Activated T-cell treated with anti-CD3 and anti-CD28 coated beads, Interleukin-2, amount 50 U/mL, for 24 hours (primary cell): ENCODE data around the gene CFAP141.
"Not testable (repeated sequence)": the region's sequence is repeated elsewhere in the genome, so short reads cannot be mapped to it uniquely, and the experiment has no call there.

Experiments used
- DNase-seq: peaks from one replicate; pipeline ENCODE4 v3.0.0-alpha.2; 2020
- H3K27ac Mint-ChIP-seq: 2 replicates; pipeline ENCODE4 v1.8.0; 2020; ENCODE audit warnings: mild to moderate bottlenecking, mixed read lengths
- H3K27me3 Mint-ChIP-seq: 2 replicates; pipeline ENCODE4 v1.8.0; 2020; ENCODE audit warnings: mixed read lengths
- H3K36me3 Mint-ChIP-seq: 2 replicates; pipeline ENCODE4 v1.8.0; 2020; ENCODE audit warnings: low read depth, mixed read lengths
- H3K4me1 Mint-ChIP-seq: 2 replicates; pipeline ENCODE4 v1.8.0; 2020; ENCODE audit warnings: low read depth, mixed read lengths
- H3K4me3 Mint-ChIP-seq: 2 replicates; pipeline ENCODE4 v1.8.0; 2020; ENCODE audit warnings: mild to moderate bottlenecking, moderate library complexity, mixed read lengths
- H3K9me3 Mint-ChIP-seq: 2 replicates; pipeline ENCODE4 v1.8.0; 2020; ENCODE audit warnings: mixed read lengths

The CFAP141 gene

DNA sequence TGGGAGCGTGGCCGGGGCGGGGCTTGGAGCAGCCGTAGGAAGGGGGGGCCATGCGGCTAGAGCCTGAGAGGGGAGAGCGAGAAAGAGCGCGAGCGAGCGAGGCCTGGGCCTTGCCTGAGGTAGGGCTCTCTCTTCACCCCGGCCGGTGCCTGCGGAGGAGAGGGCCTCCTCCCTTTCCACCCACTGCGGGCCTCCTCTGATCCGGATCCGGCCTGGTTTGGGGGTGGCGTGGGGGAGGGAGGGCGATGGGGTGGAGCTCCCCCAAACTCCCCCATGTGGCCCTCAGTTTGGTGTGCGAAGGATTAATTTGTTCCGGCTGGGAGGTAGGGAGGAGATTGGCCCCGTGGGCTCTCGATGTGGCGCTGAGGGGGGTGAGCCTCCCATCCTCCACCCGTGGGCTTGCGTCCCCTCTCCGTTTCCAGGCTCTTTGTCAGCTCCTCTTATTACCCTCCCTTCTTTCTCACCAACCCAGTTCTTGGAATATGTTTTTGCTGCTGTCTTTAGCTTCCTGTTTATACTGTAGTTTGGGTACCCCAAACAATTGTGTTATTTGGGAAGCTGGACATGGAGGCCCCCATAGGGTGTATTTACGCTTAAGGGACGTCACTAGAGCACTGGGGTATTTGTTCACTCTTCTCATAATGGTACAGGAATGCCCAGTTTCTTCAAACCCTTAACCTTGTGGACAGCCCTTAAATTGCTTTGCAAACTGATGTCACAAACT, 15.3 kb upstream of the CFAP141 start:
- Mint-ChIP-seq H3K4me1 (peaks cover 67% of the 10 kb centered on the region), H3K27me3 (no peaks in the 10 kb centered on the region), H3K4me3 (peak overlapping the region; percentile 100), H3K9me3 (peaks cover 2% of the 10 kb centered on the region), H3K27ac (peak overlapping the region; percentile 100), H3K36me3 (peaks cover 92% of the 10 kb centered on the region)
- DNase-seq = peak; percentile 82

DNA sequence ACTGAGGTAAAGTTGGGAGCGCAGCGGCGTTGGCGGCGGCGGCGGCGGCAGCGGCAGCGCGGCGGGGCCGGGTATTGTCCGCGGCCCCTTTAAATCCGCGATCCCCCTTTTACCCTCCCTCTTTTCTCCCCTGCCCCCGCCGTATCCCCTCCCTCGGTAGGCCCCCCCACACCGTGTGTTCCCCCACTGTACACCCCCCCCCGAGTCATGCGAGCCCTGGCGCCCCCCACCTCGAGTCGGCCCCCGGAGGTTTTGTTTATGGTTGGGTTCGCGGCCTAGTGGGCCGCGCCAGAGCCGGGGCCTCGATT, 14.8 kb upstream of the CFAP141 start:
- Mint-ChIP-seq H3K4me1 (peaks cover 66% of the 10 kb centered on the region), H3K27ac (peak overlapping the region; percentile 100), H3K27me3 (no peaks in the 10 kb centered on the region), H3K4me3 (peak overlapping the region; percentile 100), H3K36me3 (peaks cover 92% of the 10 kb centered on the region), H3K9me3 (peaks cover 2% of the 10 kb centered on the region)
- no peak for DNase-seq

DNA sequence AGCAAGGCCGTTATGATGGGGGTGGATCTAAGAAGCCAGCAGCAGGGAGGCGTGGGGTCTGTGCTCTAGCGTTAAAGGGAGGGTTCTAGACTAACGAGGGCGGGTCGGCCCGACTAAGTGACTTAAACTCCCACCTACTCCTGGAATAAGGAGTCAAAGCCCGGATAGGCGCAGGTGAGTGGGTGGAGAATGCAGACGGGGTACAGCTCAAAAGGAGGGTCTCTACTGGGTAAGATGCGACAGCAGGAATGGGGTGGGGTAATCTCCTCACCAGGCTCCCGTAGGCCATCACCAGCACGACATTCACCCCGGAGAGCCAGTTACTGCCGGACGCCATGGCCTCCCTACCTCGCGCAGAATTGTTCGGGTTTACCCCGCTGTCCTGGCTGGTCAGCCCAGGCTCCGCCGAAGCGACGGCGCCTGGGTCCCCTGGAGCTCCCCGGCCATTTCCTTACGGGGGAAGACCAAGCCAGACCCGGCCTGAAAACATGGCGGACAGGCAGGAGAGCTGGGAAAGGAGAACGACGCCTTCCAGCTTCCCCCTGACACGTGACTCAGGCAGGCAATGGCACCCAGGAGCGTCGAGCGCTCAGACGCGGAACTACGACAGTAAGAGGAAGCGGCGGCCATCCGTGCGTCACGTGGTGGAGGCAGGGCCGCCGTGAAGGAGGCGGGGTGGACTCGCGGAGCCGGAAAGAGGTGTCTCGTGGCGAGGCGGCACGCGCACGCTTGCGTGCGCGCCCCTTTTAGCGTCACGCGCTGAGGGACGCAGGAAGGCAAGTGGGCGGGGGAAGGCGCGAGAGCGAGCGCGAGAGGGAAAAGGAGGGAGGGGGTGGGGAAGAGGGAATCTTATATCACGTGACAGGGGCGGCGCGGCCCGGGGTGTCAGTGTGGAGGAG, 14.2 kb upstream of the CFAP141 start, which contains the start of gene UBAP2L:
Gene UBAP2L (plus strand): TSS at position 885 of the 899 bp plus-strand sequence. CDS start 4,169 bp downstream, outside the sequence.
- DNase-seq = peak; percentile 98
- Mint-ChIP-seq H3K4me1 (peaks cover 63% of the 10 kb centered on the region), H3K4me3 (peak within 1 kb of the TSS; percentile 100), H3K27me3 (no peaks in the 10 kb centered on the region), H3K27ac (peak within 1 kb of the TSS; percentile 100), H3K9me3 (peaks cover 2% of the 10 kb centered on the region), H3K36me3 (peaks cover 90% of the 10 kb centered on the region)

DNA sequence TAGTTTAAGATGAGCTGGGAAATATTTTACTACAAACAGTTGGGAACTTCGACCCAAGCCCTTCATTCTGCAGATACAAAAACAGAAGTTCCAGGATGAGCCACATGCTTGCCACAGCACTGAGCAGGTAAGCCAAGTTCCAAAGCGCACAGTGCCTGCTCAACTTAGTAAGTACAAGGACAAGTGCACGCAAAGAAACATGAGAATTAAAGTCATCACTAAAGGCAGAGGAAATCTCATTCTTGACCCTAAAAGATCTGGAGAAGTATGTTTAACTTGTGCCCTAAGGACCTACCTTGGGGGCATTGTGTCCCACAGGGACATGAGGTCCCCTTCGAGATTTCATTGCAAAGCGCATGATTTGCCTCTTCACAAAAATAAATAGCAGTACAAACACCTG, 13.4 kb upstream of the CFAP141 start:
- H3K4me1 Mint-ChIP-seq = peaks cover 59% of the 10 kb centered on the region

DNA sequence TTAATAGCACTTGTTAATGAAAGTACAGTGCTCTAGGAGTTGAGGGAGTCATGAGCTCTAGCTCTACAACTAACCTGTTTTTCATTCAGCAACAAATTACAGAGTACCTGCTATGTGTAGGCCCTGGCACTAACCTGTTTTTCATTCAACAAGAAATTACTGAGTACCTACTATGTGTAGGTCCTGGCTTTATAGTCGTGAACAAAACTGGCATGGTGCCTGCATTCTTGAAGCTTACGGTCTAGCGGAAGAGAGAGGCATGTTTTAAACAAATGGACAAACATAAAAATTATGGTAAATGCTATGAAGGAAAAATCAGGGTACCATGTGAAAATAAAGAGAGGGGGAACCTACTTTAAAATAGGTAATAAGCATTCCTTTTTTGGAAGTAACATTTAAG, 12.4 kb upstream of the CFAP141 start:
- Mint-ChIP-seq H3K4me3 (peak overlapping the region; percentile 100), H3K4me1 (peaks cover 58% of the 10 kb centered on the region), H3K36me3 (peaks cover 88% of the 10 kb centered on the region)

More for the DNA sequence above, 13.4 kb upstream of the CFAP141 start:
- H3K27me3 Mint-ChIP-seq = no peaks in the 10 kb centered on the region
- DNase-seq = no peak
- H3K27ac Mint-ChIP-seq = peak overlapping the region; percentile 100
- H3K4me3 Mint-ChIP-seq = peak overlapping the region; percentile 100
- H3K36me3 Mint-ChIP-seq = peaks cover 88% of the 10 kb centered on the region
- H3K9me3 Mint-ChIP-seq = peaks cover 2% of the 10 kb centered on the region

DNA sequence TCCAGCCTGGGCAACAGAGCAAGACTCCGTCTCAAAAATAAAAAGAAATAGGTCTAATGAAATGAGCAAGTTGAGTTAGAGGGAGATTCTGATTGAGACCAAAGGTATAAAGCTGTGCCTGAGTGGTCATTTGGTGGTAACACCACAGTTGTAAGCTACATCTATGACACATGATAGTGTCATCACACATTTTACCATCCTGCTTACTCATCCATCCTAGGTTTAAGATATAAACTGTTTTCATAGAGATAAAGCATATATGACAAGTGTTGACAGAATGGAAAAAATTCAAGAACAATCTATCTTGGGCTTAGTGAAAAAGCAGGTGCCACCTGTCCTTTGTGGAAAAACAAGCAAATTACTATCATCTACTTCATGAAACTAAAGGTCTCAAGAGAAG, 7.1 kb upstream of the CFAP141 start:
- Mint-ChIP-seq H3K4me3 (no peak overlapping the region), H3K4me1 (peaks cover 66% of the 10 kb centered on the region), H3K36me3 (peaks cover 89% of the 10 kb centered on the region), H3K9me3 (no peaks in the 10 kb centered on the region), H3K27me3 (no peaks in the 10 kb centered on the region), H3K27ac (peak overlapping the region; percentile 95)
- no peak for DNase-seq

More for the DNA sequence above, 12.4 kb upstream of the CFAP141 start:
- DNase-seq = no peak
- Mint-ChIP-seq H3K27me3 (no peaks in the 10 kb centered on the region), H3K27ac (peak overlapping the region; percentile 100), H3K9me3 (peaks cover 2% of the 10 kb centered on the region)

DNA sequence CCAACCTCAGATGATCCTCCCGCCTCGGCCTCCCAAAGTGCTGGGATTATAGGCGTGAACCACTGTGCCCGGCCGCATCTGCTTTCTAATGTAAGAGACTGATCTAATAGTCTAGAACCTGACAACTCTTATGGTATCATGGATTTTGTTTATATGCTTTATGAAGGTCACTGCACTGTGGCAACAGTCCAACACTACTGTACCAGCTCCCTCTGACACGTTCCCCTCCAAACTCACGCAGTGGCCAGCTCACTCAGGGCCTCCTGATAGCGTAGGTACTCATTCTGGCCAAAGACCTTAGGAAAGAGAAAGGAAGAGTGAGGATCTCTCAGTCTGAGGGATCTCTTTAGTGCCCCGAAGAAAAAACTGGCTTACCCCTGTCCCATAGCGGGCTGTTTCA, 6.0 kb upstream of the CFAP141 start:
- H3K27me3 Mint-ChIP-seq = no peaks in the 10 kb centered on the region
- no peak for DNase-seq
- peaks cover 89% of the 10 kb centered on the region for H3K36me3 Mint-ChIP-seq
- peaks cover 61% of the 10 kb centered on the region for H3K4me1 Mint-ChIP-seq
- no peaks in the 10 kb centered on the region for H3K9me3 Mint-ChIP-seq
- no peak overlapping the region for H3K4me3 Mint-ChIP-seq
- peak overlapping the region; percentile 95 for H3K27ac Mint-ChIP-seq

DNA sequence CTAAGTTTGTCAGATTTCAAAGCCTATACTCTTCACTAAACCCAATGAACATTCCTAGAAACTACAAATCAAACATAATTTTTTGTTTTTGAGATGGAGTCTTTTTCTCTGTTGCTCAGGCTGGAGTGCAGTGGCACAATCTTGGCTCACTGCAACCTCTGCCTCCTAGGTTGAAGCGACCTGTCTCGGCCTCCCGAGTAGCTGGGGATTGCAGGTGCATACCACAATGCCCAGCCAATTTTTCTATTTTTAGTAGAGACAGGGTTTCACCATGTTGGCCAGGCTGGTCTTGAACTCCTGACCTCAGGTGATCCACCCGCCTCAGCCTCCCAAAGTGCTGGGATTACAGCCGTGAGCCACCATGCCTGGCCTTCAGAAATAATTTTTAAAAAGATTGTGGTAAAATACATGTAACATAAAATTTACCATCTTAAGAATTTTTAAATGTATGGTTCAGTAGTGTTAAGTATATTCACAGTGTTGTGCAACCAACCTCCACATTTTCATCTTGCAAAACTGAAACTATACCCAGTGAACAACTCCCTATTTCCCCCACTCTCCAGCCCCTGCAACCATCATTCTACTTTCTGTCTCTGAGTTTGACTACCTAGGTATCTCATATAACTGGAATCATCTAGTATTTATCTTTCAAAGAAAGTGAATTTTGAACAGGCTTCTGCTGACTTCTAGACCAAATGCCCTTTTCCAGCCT, 2.7 kb upstream of the CFAP141 start:
- peak; percentile 17 for DNase-seq
- peak overlapping the region; percentile 86 for H3K27ac Mint-ChIP-seq
- no peaks in the 10 kb centered on the region for H3K9me3 Mint-ChIP-seq
- peaks cover 60% of the 10 kb centered on the region for H3K4me1 Mint-ChIP-seq
- no peak overlapping the region for H3K4me3 Mint-ChIP-seq
- H3K27me3 Mint-ChIP-seq = no peaks in the 10 kb centered on the region
- H3K36me3 Mint-ChIP-seq = peaks cover 82% of the 10 kb centered on the region

DNA sequence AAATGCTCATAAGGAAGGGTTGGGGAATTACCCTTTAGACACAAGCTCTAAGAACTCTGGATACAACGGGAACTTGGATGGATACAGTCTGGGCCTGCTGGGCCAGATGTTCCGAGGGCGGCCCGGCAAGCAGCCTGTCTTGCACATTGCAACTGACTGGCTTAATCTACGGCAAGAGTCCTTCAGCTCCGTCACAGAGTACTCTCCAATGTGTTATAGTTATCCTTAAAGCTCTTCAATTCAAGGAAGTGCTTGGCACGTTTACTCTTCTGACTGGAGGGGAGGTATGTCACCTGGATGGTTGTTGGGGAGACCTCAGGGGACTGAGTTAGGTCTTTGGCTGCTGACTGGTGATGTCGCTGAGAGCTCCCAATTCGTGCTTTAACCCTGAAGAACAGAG, 1.1 kb upstream of the CFAP141 start:
- peaks cover 50% of the 10 kb centered on the region for H3K4me1 Mint-ChIP-seq
- peak overlapping the region; percentile 86 for H3K27ac Mint-ChIP-seq
- peak; percentile 20 for DNase-seq
- H3K36me3 Mint-ChIP-seq = peaks cover 66% of the 10 kb centered on the region
- H3K4me3 Mint-ChIP-seq = no peak overlapping the region
- no peaks in the 10 kb centered on the region for H3K27me3 Mint-ChIP-seq
- H3K9me3 Mint-ChIP-seq = no peaks in the 10 kb centered on the region

DNA sequence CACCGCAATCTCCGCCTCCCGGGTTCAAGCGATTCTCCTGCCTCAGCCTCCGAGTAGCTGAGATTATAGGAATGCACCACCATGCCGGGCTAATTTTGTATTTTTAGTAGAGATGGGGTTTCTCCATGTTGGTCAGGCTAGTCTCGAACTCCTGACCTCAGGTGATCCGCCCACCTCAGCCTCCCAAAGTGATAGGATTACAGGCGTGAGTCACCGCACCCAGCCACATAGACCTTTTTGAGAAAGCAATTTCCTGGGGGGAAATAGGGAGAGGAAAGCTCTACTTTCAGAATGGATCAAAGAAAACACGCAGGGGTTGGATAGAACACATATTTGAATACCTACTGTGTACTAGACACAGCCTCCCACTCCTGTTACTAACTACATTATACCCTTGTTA, 355 bp downstream of the CFAP141 start:
- DNase-seq = peak; percentile 36
- H3K27me3 Mint-ChIP-seq, H3K9me3 Mint-ChIP-seq, H3K4me3 Mint-ChIP-seq: not testable (repeated sequence)
- Mint-ChIP-seq H3K36me3 (peaks cover 57% of the 10 kb centered on the region), H3K4me1 (peaks cover 47% of the 10 kb centered on the region), H3K27ac (peak overlapping the region; percentile 93)

DNA sequence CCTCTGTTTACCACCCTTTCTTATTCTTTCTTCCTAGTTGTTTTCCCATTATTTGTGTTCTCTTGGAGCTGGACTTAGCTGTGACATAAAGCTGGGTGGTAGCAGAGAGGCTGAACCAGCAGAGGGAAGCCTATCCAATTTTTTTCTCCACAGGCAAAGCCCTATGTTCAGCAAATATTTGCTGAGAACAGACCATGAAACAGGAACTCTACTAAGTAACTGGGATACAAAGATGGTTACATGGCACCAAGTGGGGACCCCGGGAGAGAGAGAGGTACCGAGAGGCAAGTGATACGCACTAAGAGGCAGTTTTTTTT, 6.6 kb downstream of the CFAP141 start:
- Mint-ChIP-seq H3K36me3 (no peaks in the 10 kb centered on the region), H3K9me3 (no peaks in the 10 kb centered on the region), H3K27ac (no peak overlapping the region), H3K4me3 (no peak overlapping the region), H3K4me1 (no peaks in the 10 kb centered on the region), H3K27me3 (no peaks in the 10 kb centered on the region)
- peak; percentile 20 for DNase-seq

DNA sequence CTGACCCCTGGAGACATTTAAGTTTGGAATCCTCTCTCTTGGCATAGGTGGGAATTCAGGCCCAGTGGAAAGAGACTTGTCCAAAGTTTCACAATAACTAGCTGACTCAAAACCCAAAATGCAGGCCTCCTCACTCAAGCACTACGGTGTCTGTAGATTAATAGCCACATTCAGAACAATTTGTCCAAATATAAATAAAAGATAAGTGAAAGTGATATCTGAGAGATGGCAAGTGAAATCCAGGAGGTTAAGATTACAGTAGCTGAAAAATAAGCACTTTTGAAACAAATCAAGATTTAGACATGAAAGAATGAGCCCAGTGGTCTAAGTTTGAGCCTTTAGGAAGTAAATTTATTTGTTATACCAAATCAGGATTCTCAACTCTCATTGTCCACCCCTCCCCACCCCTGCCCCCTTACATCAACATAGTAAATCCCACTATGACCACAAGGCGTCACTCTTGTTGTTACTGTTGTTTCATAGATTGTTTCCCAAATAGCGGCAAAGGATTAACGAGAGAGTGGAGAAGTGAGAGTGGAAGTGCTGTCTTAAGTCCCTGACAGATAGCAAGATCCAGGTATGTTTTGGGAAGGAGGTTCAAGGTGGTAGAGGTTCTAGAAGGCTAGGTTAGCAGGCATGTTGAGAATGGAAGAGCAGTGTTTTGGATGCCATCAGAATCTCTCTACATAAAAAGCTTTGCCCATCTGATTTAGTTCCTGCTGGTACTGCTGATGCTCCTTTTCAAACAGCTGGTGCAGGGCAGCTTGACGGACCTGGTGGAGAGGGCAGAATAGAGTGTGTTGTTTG, 7.2 kb downstream of the CFAP141 start:
- H3K9me3 Mint-ChIP-seq = no peaks in the 10 kb centered on the region
- H3K27ac Mint-ChIP-seq = no peak overlapping the region
- DNase-seq = no peak
- H3K4me3 Mint-ChIP-seq = no peak overlapping the region
- H3K4me1 Mint-ChIP-seq = no peaks in the 10 kb centered on the region
- peaks cover 3% of the 10 kb centered on the region for H3K27me3 Mint-ChIP-seq
- no peaks in the 10 kb centered on the region for H3K36me3 Mint-ChIP-seq

DNA sequence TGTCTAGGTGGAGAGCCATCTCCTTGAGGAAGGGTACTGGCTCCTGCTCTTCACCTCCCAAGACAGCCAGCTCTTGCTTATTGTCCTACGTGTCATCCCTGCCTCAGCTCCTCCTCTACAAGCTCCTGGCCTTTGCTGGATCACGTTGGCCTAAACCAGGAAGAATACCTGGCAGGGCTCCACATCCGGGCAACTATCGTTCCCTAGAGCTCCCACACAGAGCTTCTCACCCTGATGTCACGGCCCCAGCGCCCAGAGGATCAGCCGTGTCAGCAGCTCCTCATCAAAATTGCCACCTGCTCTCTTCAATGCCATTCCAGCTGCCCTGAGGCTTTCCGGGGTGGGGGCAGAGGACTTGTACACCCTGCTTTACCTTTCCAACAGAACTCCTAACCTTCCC, 12.3 kb downstream of the CFAP141 start:
- Mint-ChIP-seq H3K4me3 (no peak overlapping the region), H3K36me3 (no peaks in the 10 kb centered on the region), H3K27ac (no peak overlapping the region), H3K27me3 (peaks cover 10% of the 10 kb centered on the region), H3K9me3 (no peaks in the 10 kb centered on the region), H3K4me1 (peaks cover 3% of the 10 kb centered on the region)
- no peak for DNase-seq

DNA sequence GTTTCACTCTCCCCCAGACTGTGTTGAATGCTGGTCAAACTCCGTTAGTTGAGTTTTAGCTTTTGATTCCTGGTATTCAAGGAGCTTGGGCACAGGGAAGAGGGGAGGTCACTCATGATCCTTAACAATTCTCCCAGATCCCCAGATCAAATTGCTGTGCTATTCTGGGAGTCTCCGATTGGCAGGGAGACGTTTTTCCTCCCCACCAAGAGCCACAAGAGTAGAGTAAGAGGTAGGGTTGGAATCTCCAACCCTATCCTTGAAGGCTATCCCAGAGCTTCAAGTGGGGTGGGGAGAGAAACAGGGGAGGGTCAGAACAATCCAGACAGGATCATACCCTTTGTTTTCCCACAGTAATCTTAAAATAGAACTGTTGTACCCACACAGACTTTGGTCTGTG, 13.7 kb downstream of the CFAP141 start:
- DNase-seq = no peak
- Mint-ChIP-seq H3K27ac (no peak overlapping the region), H3K9me3 (no peaks in the 10 kb centered on the region), H3K36me3 (no peaks in the 10 kb centered on the region), H3K4me3 (no peak overlapping the region), H3K4me1 (peaks cover 3% of the 10 kb centered on the region), H3K27me3 (peaks cover 10% of the 10 kb centered on the region)
